Activated CD8-positive, alpha-beta memory T cell treated with anti-CD3 and anti-CD28 coated beads, Interleukin-2, amount 50 U/mL, for 1 hour (primary cell): ENCODE results near the gene RRN3.
"Not testable (repeated sequence)": the region's sequence is repeated elsewhere in the genome, so short reads cannot be mapped to it uniquely, and the experiment has no call there.

Experiments
- DNase-seq: peaks from one replicate; pipeline ENCODE4 v3.0.0-alpha.2; 2020; ENCODE audit errors: extremely low read depth

RRN3 gene

DNA sequence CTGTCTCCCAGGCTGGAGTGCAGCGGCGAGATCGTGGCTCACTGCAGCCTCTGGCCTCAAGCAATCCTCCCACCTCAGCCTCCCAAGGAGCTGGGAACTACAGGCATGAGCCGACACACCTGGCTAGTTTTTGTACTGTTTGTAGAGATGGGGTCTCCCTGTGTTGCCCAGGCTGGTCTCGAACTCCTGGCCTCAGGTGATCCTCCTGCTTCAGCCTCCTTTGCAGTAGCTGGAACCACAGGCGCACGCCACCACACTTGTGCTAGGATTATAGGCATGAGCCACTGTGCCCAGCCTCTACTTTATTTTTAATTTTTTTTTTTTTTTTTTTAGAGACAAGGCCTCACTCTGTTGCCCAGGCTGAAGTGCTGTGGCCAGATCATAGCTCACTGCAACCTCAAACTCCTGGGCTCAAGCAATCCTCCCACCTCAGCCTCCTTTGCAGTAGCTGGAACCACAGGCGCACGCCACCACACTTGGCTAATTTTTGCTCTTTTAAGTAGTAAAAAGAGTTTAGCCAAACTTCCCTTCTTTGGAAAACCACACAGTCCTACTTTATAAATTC lies 42.6 kb downstream of the RRN3 start:
- no peak for DNase-seq

DNA sequence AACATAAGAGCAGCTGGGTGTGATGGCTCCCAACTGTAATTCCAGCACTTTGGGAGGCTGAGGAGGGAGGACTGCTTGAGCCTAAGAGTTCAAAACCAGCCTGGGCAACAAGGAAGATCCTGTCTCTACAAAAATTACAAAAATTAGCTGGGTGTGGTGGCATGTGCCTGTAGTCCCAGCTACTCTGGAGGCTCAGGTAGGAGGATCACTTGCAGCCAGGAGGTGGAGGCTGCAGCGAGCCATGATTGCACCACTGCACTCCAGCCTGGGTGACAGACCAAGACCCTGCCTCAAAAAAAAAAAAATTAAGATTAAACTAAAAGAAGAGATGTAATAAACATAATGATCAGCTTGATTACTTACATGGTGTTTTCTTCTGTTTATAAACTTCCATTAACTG lies 43.6 kb downstream of the RRN3 start:
- DNase-seq, result not testable (repeated sequence)

DNA sequence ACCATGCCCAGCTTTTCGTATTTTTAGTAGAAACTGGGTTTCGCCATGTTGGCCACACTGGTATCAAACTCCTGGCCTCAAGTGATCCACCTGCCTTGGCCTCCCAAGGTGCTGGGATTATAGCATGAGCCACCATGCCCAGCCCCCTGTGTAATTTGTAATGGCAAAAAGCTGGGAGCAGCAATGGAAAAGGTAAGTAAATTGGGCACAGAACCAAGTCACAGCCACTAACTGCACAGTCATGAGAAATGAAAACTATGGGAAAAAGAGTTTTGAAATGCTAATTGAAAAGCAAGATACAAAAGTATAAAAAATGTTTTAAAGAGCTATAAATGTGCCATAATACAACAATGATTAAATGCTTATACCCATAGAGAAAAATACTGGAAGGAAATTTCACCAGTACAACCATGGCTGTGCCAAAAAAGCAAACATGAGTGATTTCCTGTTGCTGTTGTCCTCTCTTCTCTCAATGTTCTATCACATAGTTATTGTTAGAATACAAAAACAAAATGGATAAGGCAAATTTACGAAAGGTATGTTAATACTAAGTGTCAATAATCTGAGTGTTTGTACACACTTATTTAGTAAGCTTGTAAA lies 44.4 kb downstream of the RRN3 start:
- no peak for DNase-seq

DNA sequence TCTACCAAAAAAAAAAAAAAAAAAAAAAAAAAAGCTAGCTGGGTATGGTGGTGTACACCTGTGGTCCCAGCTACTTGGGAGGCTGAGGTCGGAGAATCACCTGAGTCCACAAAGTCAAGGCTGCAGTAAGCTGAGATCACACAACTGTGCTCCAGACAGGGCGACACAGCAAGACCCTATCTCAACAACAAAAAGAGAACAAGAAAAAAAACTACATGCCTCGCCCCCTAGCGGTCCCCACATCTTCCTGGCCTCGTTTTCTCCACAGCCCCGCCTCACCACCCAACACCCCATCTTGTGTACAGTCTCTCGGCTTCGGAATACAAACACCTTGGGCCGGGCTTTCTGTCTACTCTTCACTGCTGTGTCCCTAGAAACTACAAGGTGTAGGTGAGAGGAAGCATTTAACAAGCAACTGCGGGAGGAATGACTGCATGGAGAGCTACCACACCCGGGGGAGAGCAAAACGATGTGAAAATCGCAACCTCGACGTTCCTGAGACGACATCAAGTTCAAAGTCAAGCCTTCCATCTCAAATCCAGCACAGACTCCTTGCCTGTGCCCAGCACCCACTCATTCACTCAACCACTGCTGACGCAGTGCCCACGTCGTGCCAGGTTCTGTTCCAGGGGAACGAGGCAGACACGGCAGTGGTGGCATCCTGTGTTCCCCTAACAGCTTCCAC lies 47.2 kb downstream of the RRN3 start:
- no peak for DNase-seq

DNA sequence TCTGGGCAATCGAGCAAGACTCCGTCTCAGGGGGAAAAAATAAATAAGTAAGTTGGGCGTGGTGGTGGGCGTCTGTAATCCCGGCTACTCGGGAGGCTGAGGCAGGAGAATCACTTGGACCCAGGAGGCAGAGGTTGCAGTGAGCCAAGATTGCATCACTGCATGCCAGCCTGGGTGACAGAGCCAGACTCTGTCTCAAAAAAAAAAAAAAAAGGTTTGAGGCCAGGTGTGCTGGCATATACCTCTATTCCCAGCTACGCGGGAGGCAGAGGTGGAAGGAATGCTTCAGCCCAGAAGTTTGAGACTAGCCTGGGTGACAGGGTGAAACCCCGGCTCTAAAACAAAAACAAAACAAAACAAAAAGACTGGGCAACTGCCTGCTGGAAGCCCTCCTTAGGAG lies 48.8 kb downstream of the RRN3 start:
- not testable (repeated sequence) for DNase-seq

DNA sequence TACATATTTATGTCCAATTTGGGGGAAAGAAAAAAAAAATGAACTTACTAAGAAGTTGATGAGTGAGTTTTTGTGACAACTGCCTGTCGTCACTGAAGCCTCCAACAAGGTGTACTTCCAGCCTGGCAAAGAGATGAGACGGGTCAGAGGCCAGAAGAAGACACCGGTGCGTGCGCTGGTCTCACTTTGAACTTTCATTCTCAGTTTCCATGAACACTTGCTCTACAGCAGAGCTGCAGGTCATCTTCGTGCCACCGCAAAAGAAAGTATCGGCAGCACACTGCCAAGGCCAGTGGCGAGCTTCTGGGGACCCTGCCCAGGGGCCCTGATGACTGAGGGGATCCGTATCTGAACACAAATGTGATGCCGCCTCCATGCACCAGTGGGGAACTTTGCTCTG lies 49.8 kb downstream of the RRN3 start:
- no peak for DNase-seq

DNA sequence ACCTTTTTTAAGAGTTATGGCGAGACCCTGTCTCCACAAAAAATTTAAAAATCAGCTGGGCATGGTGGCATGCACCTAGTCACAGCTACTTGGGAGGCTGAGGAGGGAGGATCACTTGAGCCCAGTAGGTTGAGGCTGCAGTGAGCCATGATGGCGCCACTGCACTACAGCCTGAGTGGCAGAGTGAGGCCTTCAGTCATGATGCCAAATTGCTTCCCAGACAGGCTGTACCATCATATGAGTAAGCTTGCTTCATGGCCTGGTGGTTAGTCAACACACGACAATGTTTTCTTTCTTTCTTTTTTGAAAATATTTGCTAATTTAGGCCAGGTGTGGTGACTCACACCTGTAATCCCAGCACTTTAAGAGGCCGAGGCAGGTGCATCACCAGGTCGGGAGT lies 50.7 kb downstream of the RRN3 start:
- no peak for DNase-seq

DNA sequence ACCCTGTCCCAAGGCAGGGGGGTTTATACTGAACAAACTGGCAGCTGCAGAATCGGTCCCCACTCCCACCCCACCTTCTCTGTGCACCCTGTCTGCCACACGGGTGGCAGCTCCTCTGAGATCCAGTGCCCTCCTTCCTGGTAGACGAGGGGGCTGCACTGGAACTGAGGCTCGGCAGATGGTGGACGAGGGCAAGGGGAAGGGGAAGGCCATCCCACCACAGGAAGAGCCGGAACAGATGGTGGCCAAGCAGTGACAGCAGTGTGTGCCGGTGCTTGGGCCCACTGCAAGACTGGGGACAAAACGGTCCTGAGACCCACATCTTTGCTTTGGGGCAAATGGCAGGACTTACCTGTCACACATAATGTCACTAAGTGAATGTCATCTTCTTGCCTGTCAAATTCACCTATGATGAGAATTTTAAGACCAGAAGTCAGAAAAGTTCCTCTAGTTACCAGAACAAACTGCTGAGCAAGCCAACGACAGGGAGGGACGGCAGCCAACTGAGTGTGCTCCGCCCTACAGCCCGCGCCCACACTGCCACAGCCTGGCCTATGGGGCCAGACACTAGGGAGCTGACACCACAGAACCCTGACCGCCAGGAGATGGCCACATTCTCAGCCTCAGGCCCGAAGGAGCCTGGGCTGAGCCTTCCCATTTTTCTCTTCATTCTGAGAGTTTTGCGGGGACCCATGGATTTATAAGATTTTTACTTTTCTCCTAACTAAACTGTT lies 52.6 kb downstream of the RRN3 start:
- DNase-seq, result no peak

DNA sequence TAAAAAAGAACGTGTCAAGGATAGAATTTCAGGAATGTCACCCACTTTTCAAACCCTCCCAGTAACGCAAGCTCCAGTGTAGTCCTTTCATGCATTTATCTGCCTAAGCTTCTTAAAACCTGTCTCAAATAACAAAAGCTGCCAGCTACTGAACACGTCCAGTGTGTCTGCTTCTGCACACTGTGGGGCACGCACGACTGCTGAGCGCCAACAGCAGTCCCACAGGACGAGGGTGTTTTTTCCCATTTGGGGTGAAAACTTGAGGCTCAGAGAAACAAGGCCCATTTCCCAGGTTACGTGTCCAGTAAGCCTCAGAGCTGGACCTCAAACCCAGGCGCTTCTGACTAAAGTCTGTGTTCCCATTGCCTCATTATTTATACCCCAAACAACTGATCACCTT lies 55.4 kb downstream of the RRN3 start:
- DNase-seq, result no peak

DNA sequence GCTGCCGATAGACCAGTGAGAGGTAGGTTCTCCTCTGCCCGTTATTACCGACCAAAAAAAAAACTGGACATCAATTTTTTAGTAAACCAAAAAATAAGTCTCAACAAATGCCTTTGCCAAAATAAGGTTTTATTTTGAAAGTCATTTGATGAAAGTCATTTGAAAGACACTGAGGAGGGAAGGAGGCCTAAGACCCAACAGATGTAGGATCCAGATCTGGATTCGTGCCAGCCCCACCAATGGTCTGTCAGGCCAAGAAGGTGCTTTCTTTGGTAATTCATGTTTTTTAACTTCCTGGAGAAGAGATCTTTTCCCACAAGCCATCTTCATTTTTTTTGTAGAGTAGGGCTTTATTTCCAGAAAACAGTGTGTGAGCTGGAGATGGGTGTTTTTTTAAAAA lies 56.3 kb downstream of the RRN3 start:
- no peak for DNase-seq

DNA sequence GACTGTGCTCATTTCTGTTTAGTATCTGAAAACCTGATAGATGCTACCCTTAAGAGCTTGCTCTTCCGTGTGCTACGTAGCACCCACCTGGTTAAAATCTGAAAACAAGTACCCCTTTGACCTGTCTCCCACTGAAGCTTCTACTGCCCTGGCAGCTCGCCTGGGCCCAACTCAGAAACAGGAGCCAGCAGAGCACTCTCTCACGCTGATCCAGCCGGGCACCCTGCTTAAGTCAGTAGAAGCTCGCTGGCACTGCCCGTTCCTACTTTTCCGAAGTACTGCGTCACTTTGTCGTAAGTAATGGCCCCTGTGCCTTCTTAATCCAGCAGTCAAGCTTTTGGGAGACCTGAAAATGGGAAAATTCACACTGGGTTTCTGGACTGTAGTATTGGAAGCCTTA lies 57.1 kb downstream of the RRN3 start:
- no peak for DNase-seq

DNA sequence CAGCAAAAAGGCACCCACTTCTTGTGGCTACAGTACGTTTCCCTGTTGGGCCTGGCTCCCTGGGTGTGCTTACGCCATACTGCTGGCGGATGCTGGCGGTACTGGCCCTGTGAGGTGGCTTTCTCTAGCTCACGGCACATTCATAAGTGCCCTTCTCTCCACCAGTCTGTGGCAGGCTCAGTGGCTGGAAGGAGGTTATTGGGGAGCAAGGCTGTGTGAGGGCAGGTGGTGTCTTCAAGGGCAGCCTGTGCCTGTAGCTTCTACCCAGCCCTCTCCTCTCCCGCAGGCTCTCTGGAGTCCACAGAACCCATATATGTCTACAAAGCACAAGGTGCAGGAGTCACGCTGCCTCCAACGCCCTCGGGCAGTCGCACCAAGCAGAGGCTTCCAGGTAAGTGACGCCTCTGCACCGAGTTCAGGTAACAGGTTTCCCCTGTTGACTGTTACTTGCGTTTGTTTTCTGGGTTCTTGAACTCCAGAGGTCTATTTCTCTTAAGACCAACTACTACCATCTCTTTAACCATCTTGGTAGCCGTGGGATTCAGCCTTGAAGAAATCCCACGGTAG lies 58.8 kb downstream of the RRN3 start:
- DNase-seq, result no peak

DNA sequence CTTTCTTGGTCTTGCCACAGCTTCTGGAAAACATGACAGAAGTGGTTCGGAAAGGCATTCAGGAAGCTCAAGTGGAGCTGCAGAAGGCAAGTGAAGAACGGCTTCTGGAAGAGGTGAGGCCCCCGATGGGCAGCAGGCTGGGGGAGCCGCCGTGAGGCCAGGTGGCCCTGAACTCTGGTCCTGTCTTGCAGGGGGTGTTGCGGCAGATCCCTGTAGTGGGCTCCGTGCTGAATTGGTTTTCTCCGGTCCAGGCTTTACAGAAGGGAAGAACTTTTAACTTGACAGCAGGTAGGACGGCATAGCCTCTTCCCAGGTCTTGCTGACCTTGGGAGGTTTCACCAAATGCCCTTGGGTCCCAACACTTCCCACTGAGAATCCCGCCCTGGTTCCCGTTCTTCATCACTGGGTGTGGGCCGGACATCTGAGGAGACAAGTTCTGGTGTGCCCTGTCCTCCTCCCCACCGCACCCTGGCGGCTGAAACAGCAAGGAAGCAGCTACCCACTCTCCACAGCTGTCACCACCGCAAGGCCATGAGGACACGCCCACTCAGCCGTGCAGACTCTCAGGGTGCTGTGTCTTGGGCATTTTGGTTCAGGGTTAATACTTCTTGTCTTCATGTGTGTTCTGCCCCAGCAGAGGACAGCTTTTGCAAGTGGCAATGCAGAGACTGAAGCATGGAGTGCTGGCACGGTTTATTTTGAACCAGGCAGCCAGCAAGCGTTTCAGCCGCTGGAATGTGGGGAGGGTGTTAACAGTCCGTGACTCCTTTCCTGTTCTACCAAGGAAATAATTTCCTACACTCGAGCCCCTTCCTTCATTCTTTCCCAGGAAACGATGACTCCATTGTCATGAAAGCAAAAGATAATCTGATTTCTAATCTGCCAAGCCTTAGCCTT lies 59.6 kb downstream of the RRN3 start:
- no peak for DNase-seq

DNA sequence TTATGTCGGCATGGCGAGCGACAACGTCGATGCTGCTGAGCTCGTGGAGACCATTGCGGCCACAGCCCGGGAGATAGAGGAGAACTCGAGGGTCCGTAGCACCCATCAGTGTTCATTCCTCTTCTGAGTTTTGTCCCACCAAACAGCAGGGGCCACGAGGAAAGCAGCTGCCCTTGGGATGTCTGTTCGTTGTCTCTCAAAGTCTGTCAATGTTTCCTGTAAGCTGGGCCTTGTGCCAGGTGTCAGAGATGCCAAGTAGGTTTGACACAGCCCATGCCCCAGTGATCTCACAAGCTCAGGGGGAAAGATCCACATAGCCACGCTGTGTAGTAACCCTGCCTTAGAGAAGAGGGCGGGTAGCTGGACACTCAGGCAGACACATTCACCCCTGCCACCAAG lies 60.8 kb downstream of the RRN3 start:
- no peak for DNase-seq

DNA sequence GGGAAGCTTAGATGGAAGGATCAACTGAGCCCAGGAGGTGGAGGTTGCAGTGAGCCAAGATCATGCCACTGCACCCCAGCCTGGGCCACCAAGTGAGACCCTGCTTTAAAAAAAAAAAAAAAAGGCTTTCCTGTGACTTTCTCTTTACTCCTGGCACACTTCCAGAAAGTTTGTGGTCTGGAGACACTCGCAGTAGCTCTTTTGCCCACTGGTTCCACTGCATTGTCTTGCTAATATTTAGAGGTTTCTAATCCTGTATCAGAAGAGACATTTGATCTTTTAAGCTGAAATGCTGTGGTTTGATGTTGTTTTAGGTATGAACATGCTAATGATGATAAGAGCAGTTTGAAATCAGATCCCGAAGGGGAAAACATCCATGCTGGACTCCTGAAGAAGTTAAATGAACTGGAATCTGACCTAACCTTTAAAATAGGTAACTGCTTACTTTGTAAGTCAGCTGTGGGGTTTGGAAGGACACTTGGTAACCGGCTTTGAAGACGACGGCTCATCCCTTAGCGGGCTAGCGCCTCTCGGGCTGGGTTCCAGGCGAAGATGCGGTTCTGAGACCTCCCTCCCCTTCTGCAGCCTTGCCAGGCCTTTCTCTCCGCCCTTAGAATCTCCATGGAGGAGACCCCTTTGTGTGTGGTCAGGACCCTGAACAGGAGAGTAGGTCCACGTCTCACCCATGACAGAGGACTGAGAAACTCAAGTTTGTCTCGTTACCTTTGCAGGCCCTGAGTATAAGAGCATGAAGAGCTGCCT lies 61.3 kb downstream of the RRN3 start:
- no peak for DNase-seq

DNA sequence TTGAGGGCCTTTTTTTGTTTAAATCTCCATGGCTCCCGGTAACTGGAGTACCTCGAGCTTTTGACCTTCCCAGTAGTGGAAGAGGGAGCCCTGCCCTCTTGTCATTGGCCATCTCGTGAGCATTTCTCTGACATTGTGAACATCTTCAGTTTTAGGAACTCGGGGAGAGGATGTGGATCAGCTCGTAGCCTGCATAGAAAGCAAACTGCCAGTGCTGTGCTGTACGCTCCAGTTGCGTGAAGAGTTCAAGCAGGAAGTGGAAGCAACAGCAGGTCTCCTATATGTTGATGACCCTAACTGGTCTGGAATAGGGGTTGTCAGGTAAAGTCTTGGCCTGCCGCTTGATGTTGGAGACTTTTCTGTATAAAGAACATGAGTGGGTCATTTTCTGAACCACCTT lies 62.5 kb downstream of the RRN3 start:
- DNase-seq, result no peak

DNA sequence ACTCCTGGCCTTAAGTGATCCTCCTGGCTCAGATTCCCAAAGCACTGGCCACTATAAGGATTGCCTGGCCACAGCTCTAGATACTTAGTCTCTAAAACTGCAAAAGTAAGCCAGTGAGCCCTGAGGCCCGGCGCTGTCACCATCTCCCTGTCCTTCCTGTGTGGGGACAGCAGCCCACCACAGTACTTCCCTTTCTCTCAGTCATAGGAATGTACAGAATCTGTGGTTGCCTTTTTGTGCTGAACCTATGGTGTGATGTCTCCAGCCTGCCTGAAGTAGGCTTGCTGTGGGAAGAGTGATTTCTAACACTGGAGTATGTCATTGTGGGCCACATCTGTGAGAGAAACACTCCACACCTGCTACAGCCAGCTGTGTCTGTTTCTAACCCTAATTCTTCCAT lies 62.9 kb downstream of the RRN3 start:
- no peak for DNase-seq

DNA sequence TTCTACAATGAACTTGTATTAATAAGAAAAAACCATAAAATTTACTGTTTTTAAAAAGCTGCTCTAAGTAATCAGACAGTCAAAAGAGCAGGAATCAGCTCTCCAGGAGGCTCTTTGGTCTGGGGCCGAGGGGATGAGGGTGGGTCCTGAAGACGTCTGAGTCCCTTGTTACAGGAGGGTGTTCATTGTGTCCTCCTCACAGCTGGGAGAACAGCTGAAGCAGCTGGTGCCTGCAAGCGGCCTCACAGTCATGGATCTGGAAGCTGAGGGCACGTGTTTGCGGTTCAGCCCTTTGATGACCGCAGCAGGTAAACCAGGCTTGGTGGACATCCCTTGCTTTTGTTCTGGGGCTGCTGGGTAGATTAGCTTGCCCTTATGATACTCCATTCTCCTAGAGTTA lies 64.3 kb downstream of the RRN3 start:
- not testable (repeated sequence) for DNase-seq

DNA sequence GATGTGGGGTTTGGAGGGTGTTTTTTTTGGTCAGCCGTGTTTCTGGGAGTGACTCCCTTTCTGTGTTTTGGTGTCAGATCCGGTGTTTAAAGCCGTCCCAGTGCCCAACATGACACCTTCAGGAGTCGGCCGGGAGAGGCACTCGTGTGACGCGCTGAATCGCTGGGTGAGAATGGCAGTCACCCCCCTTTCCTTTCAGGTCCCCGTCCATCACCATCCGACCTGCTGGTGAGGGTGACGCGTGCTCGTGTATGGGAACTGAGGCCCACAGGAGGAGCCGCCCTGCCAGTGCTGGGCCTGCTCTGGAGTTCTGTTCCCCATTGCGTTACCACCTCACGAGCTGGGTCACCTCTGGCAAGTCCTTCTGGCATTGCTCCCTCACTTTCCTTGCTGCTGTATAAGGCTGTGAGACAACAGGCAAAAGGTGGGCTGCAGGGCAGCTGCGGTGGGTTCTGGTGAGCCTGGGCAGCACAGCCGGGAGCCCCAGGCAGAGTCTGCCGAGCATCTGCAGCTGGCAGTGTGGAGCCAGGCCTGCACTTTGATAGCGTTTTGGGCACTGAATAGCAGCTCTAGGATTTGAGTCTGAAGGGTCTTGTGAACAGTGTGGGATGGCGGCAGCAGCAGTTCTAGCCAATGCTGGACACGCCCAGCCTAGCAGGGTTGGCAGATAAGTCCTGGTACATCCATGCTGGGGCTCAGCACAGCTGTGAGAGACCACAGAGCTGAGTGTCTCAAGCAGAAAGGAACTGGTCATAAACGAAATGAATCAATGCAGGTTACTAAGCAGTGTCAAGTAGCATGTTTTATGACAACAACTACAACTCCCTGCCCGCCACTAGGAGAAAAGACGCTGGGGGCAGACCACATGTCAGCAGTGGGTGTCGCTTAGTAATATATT lies 65.0 kb downstream of the RRN3 start:
- DNase-seq, result not testable (repeated sequence)

DNA sequence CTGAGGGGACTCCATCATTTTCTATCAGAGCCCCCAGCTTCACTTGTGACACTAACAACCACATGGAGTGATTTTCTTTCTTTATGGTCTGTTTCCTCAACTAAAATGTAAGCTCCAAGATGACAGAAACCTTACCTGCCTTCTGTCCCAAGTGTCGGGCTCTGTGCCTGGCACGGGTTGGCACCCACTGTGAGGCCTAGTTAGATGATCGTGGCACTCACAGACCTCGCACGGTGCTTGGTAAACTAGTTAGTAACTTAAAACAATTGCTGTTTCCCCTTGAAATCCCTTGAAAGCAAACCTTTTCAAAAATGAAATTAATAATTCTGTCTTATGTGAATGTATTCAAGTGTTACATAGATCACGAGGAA lies 65.7 kb downstream of the RRN3 start:
- DNase-seq, result not testable (repeated sequence)
